Measurements from ENCODE around the gene RTBDN.
A peak's percentile ranks its signal among the peaks of the same experiment; 100 is the strongest.

RTBDN gene

GRCh38 chr19:12792051-12792852 is 42.1 kb downstream of the RTBDN start:
- TF ChIP-seq CTCF (IDR thresholded peaks at IDR 0.05; ENCODE audit: extremely low read depth, missing control alignments), result no peak
- DNase-seq (ENCODE audit: low spot score), result peak; percentile 62

- no peak for TF ChIP-seq CTCF (IDR thresholded peaks at IDR 0.05; ENCODE audit: extremely low read depth, missing control alignments)
- peak; percentile 94 for DNase-seq (ENCODE audit: low spot score)
These were observed 42.9 kb downstream of the RTBDN start, which contains the start of gene JUNB for GRCh38 chr19:12791345-12792050. Gene JUNB (plus strand): TSS chr19:12791486. CDS start chr19:12791772, 286 bp downstream.

- TF ChIP-seq CTCF (IDR thresholded peaks at IDR 0.05; ENCODE audit: extremely low read depth, missing control alignments), result no peak
- DNase-seq (ENCODE audit: low spot score), result no peak
These were observed 43.6 kb downstream of the RTBDN start for GRCh38 chr19:12790628-12791344.

DNA sequence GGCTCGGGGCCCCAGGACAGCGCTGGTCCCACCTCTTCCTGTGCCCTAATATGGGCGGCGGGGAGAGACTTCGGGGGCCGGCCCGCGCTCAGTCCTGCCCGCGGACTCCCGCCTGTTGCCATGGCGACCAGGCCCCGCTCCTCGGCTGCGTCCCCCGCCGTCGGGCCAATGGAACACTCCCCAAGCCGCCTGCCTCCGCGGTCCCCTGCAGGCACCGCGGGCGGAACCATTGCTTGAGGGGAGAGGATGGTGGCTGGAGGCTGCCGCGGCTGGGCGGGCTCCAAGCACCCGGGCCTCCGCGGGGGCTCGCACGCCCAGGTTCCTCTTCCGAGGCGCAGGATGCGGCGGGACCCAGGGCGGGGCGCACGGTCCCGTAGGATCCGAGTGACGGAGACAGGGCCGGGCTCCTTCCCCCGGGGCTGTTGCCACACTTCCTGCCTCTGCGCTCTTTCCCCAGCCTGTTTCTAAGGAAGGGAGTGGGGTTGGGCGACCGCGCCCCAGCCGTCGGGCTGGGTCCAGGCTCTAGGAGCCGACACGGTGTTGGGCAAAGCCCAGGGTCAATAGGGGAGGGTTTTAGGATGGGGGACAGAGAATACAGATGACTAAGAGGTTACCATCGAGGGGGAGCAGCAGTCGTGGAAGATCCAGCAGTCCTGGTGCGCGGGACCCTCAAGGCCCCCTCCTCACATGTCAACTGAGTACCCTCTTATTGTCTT is 44.3 kb downstream of the RTBDN start:
- DNase-seq (ENCODE audit: low spot score), result peak; percentile 98
- no peak for TF ChIP-seq CTCF (IDR thresholded peaks at IDR 0.05; ENCODE audit: extremely low read depth, missing control alignments)

GRCh38 chr19:12789098-12789903 is 45.1 kb downstream of the RTBDN start:
- no peak for TF ChIP-seq CTCF (IDR thresholded peaks at IDR 0.05; ENCODE audit: extremely low read depth, missing control alignments)
- DNase-seq (ENCODE audit: low spot score), result no peak

DNA sequence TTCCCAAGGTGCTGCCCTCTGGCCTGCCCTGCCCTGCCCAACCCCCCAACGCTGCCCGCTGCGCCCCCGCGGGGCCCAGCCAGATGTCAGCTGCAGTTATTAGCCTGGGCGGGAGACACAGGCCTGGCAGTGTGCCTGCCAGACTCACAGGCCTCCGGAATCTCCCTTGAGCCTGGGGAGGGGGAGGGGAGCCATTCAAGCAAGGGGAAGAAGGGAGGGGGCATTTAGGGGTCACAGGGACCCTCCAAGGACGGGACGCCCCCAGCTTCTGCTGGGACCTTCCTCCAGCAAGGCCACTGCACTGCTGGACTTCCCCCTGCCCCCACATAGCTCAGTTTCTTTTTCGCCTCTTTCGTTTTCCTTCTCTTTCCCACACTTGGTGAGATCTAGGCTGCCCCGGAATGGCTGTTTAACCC is 45.7 kb downstream of the RTBDN start:
- TF ChIP-seq CTCF (IDR thresholded peaks at IDR 0.05; ENCODE audit: extremely low read depth, missing control alignments), result no peak
- peak; percentile 86 for DNase-seq (ENCODE audit: low spot score)

Measured in GM20000 (cell line).